Urinary bladder (tissue), 4 donors: ENCODE results near the gene MCU. TPM values are rescaled to one million over a fixed set of nuclear protein-coding genes. Genes with fewer than 3 reads are reported as not detected.
A peak's percentile ranks its signal among the peaks of the same experiment; 100 is the strongest.
"Not testable (repeated sequence)": the region's sequence is repeated elsewhere in the genome, so short reads cannot be mapped to it uniquely, and the experiment has no call there.

Experiments
- DNase-seq: peaks from one replicate; pipeline ENCODE4 v3.0.0-alpha.2; 2015; ENCODE audit errors: extremely low spot score
- H3K27ac ChIP-seq: one replicate; pipeline ENCODE4 v1.5.1; 2013; ENCODE audit warnings: low read depth, mild to moderate bottlenecking, moderate library complexity
- H3K36me3 ChIP-seq: one replicate; pipeline ENCODE4 v1.6.1; 2013; ENCODE audit warnings: mild to moderate bottlenecking, moderate library complexity; ENCODE audit not compliant: insufficient read depth
- H3K4me1 ChIP-seq: one replicate; pipeline ENCODE4 v1.6.1; 2013; ENCODE audit warnings: mild to moderate bottlenecking, moderate library complexity; ENCODE audit not compliant: insufficient read depth
- H3K4me3 ChIP-seq: one replicate; pipeline ENCODE4 v1.5.1; 2013; ENCODE audit warnings: low read depth, low read length
- WGBS: extraction: QIAGEN DNeasy Blood & Tissue Kit; methylation state at CpG from one replicate; pipeline ENCODE4 v1.1.7; 2013; 5-methylcytosine and 5-hydroxymethylcytosine counted together
- polyA plus RNA-seq: library from polyadenylated mRNA; stranded (reverse); fragments of 200-250 nt; gene quantifications from one replicate; pipeline ENCODE4 v1.2.3, GENCODE V29; 2013
- total RNA-seq: library from RNA; depleted of rRNA; stranded (reverse); fragments of >200 nt; gene quantifications from one replicate; pipeline ENCODE4 v1.2.3, GENCODE V29; 2014
- donor health status: healthy with polysubstance abuse.
- donor health status: healthy.

Gene MCU
- total and polyA plus RNA-seq, 2 donors, result 17.6 to 65.7 TPM

DNA sequence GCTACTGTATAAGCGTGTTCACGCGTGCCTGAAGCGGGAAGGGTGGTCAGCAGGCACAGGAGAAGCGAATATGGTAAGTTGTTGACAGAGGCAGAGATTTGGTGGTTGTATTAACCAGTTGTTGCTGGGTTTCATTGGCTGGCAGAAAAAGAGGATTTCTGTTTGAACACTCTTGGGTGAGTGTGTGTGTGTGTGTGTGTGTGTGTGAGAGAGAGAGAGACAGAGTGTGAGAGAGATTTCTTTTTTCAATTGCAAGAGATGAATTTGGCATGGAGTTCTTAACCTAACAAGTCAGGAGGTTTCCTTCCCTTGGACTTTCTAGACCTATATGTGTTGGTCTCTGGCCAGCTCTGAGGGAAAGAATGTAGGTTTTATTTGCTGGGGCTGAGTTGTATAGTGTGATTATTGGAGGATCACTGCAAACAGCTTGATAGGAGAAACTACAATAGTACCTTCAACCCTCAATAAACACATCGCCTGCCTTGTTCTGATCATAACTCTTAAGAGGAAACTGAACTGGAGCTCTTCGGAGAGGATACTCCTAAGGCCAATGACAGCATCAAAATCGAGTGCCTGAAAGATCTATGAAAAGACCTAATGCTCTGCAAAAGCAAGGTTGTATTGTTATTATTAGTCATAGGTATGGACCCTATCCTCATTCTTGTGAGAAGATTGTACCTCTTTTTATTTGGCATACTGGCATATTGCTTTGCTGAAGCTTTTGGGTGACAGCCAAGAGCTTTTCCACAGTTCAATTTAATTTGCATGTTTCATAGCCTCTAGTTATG is 1.2 kb downstream of the MCU start:
- no peak overlapping the region for H3K27ac ChIP-seq

DNA sequence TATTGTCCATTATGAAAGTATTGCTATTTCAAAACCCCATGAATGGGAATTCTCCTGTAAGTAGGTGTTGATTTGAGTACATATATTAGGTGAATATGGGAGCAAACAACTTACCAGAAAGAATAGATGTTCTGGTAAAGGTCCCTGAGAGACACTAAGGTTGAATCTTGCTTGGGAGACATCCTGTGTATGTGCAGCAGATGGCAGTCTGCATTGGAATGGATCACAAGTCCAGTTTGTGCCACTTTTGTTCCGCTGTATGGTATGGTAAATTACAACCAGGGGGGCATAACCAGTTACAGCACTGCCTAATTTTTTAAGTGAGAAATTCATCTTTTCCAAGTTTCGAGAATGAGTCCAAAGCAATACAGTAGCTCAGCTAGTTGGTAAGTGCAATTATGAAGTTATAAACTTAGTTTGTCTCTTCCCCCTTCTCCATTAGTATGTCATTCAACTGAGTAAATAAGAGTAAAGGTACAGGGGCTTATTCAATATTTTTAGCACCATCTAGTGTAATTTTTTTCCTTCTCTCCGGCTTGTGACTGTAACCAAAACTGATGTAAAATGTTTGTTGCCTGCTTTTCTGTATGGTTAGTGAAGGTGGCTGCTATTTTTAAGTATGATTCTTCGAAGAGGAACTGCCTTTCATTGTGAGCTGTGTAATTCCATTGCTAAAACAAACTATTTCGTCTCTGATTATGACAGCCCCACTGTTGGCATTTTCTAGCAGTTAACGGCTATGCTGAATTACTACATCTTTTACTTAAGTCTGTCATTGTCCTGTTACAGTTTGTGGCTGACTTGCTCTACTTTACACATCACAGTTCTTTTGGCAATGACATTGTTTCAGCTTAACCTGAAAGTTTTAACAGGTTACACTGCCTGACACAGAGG is 2.8 kb downstream of the MCU start:
- no peak for DNase-seq
- WGBS, result 32% methylated on average over 6 of the region's 6 CpGs
- no peaks in the 10 kb centered on the region for H3K36me3 ChIP-seq
- H3K4me3 ChIP-seq, result no peak overlapping the region
- H3K4me1 ChIP-seq, result no peaks in the 10 kb centered on the region
- no peak overlapping the region for H3K27ac ChIP-seq

More for the DNA sequence above, 1.2 kb downstream of the MCU start:
- WGBS, result 3% methylated on average over 8 of the region's 8 CpGs
- H3K4me1 ChIP-seq, result no peaks in the 10 kb centered on the region
- peak overlapping the region; percentile 95 for H3K4me3 ChIP-seq
- DNase-seq, result no peak
- no peaks in the 10 kb centered on the region for H3K36me3 ChIP-seq

DNA sequence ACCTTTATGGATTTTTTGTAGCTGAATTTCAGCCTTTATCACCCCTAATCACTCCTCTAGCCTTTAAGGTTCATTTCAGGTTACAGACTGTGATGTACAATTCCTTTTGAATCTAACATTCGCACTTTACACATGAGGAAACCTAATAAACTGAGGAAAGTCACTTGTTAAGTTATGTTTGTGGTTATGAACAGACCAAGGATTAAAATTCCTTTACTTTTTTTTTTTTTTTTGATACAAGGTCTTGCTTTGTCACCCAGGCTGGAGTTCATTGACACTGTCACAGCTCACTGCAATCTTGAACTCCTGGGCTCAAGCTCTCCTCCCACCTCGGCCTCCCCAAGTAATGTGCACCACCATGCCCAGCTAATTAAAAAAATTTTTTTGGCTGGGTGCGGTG is 3.6 kb downstream of the MCU start:
- no peak overlapping the region for H3K27ac ChIP-seq
- no peak for DNase-seq
- H3K36me3 ChIP-seq, result no peaks in the 10 kb centered on the region
- 90% methylated on average over 3 of the region's 3 CpGs for WGBS
- H3K4me1 ChIP-seq, result no peaks in the 10 kb centered on the region
- H3K4me3 ChIP-seq, result no peak overlapping the region

- Histone ChIP-seq H3K27ac (no peak overlapping the region), H3K36me3 (no peaks in the 10 kb centered on the region), H3K4me1 (no peaks in the 10 kb centered on the region), H3K4me3 (no peak overlapping the region)
- DNase-seq, result no peak
Observed at GRCh38 chr10:72697716-72698115, 5.8 kb downstream of the MCU start.

DNA sequence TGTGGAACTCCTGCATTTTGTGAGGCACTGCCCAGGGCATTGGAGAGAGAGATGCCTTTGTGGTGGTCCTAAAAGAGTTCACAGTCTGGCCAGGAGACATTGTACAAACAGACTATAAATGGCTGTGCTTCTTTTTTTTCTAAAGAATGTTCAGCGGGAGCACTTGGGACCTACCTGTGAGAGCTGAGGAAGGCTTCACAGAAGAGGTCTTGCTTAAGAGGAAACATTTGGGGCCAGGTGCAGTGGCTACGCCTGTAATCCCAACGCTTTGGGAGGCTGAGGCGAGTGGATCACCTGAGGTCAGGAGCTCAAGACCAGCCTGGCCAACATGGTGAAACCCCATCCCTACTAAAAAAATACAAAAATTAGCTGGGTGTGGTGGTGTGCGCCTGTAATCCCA is 10.5 kb downstream of the MCU start:
- WGBS, result 95% methylated on average over 5 of the region's 5 CpGs
- H3K4me1 ChIP-seq, H3K36me3 ChIP-seq, H3K4me3 ChIP-seq, DNase-seq, H3K27ac ChIP-seq: not testable (repeated sequence)

DNA sequence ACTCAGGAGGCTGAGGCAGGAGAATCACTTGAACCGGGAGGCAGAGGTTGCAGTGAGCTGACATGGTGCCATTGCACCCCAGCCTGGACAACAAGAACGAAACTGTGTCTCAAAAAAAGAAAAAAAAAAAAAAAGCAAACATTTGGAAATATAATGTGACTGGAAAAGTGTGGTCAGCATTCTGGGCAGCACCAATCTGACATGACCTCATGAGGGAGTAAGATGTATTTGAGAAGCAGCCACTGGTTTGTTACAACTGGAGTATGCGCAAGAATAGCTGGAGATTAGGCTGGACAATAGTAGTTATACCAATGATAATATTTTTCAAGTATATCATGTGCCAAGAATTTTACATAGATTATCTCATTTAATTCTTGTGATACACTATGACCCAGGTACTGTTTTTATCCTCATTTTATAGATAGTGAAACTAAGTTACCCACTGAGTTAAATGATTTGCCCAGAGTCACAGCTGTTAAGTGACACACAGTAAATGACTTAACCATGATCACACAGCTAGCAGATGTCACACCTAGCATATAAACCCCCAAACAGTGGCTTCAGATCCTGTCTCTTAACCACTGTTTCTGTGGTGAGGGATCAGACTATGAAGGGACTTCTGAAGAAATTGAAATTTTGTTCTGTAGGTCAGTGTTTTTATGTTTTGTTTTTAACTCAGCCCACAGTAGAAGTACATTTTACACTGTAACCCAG is 11.1 kb downstream of the MCU start:
- H3K4me3 ChIP-seq, result no peak overlapping the region
- H3K27ac ChIP-seq, result no peak overlapping the region
- WGBS, result 78% methylated on average over 3 of the region's 3 CpGs

GRCh38 chr10:72704117-72704516 is 12.2 kb downstream of the MCU start:
- DNase-seq, result no peak
- 92% methylated on average over 4 of the region's 4 CpGs for WGBS
- H3K36me3 ChIP-seq, result no peaks in the 10 kb centered on the region
- no peaks in the 10 kb centered on the region for H3K4me1 ChIP-seq
- H3K4me3 ChIP-seq, result no peak overlapping the region
- H3K27ac ChIP-seq, result no peak overlapping the region

More for the DNA sequence above, 11.1 kb downstream of the MCU start:
- Histone ChIP-seq H3K36me3 (no peaks in the 10 kb centered on the region), H3K4me1 (no peaks in the 10 kb centered on the region)
- no peak for DNase-seq

DNA sequence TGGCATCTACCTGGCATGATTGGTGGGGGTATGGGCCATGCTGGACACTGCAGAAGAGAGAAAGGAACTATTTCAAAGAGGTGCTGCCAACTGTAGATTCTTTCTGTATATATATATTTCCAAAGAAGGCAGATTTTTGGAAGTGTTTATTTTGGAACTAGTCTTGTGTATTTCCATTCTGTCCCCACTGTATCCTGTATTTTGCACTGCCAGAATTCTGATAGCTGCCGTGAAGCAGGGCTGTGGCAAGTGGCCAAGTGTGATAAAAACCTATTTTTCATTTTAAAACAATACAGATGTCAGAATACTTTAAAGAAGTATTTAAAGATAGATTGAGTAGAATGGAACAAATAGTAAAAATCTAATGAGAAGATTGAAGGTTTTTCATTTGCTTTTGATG is 17.1 kb downstream of the MCU start:
- H3K4me1 ChIP-seq, result no peaks in the 10 kb centered on the region
- WGBS, result 7% methylated on average over 1 of the region's 1 CpG
- H3K36me3 ChIP-seq, result no peaks in the 10 kb centered on the region
- H3K4me3 ChIP-seq, result no peak overlapping the region
- no peak overlapping the region for H3K27ac ChIP-seq
- no peak for DNase-seq

- no peak for DNase-seq
- H3K36me3 ChIP-seq, result no peaks in the 10 kb centered on the region
- H3K4me3 ChIP-seq, result no peak overlapping the region
- peaks cover 2% of the 10 kb centered on the region for H3K4me1 ChIP-seq
- H3K27ac ChIP-seq, result no peak overlapping the region
- WGBS, result 23% methylated on average over 2 of the region's 2 CpGs
Observed at GRCh38 chr10:72712136-72712535, 20.2 kb downstream of the MCU start.

DNA sequence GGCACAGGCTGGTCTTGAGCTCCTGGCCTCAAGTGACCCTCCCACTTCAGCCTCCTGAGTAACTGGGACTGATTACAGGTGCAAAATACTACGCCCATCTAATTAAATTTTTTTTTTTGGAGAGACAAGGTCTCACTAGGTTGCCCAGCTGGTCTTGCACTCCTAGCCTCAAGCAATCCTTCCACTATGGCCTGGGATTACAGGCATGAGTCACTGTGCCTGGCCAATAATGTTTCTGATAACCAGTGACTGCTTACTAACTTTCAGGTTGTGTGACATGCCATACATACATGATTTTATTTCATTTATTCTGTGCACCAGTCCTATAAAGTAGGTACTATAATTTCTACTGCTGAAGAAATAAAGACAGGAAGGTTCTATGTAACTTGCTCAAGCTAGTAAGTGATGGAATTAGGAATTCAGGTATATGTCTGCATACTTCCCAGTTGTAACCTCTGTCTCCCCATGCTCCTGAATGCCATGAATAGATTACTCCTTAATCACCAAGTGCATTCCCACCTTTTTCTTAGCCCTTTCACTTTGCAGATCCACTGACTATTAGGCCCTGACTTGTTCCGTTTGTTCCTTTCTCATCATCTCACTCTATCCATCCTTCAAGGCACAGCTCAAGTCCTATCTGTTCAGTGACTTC is 28.1 kb downstream of the MCU start:
- Histone ChIP-seq H3K36me3 (peaks cover 2% of the 10 kb centered on the region), H3K4me1 (peaks cover 2% of the 10 kb centered on the region), H3K4me3 (no peak overlapping the region), H3K27ac (no peak overlapping the region)
- no peak for DNase-seq
- WGBS, result 93% methylated on average over 2 of the region's 2 CpGs

- H3K36me3 ChIP-seq, result peaks cover 2% of the 10 kb centered on the region
- DNase-seq, result no peak
- H3K4me3 ChIP-seq, result no peak overlapping the region
- H3K27ac ChIP-seq, result no peak overlapping the region
- no peaks in the 10 kb centered on the region for H3K4me1 ChIP-seq
- WGBS, result 86% methylated on average over 4 of the region's 4 CpGs
Observed at GRCh38 chr10:72720814-72721660, 29.1 kb downstream of the MCU start.

DNA sequence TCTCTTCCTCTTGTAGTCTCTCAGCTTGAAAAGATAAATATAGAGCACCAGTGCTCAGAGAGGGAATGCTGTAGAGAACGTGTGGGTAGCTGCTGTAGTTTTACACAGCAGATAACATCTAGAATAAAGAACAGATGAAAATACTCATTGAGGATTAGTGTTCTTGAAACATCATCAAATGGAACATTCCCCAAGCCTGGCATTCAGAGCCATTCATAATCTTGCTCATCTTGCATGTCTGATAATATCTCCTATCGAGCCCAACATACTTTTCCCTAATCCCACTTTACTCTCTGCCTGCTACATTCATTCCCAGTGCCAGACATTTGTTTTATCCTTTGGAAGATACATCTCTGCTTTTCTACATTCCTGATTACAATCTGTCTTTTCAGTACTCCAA is 35.2 kb downstream of the MCU start:
- H3K4me1 ChIP-seq, result no peaks in the 10 kb centered on the region
- DNase-seq, result no peak
- WGBS, result 22% methylated on average over 2 of the region's 2 CpGs
- H3K4me3 ChIP-seq, result no peak overlapping the region
- no peaks in the 10 kb centered on the region for H3K36me3 ChIP-seq
- no peak overlapping the region for H3K27ac ChIP-seq
